ENCODE measurements around the gene CACNG5.
"Not testable (repeated sequence)": the region's sequence is repeated elsewhere in the genome, so short reads cannot be mapped to it uniquely, and the experiment has no call there.

Gene CACNG5

GRCh38 chr17:66884931-66885330 is 50.0 kb downstream of the CACNG5 start:
- Mint-ChIP-seq H3K4me3 (no peak overlapping the region), H3K27me3 (peaks cover 26 to 40% of the 10 kb centered on the region in 2 donors), H3K4me1 (ENCODE audit: low read depth in 2 of 2) (no peaks in the 10 kb centered on the region), H3K27ac (no peak overlapping the region), H3K9me3 (no peaks in the 10 kb centered on the region), H3K36me3 (ENCODE audit: insufficient read depth) (no peaks in the 10 kb centered on the region)
- DNase-seq (no peak), ATAC-seq (replicated peaks) (no peak)

GRCh38 chr17:66885417-66885816 is 50.5 kb downstream of the CACNG5 start:
- H3K4me3 Mint-ChIP-seq, result no peak overlapping the region
- no peaks in the 10 kb centered on the region for H3K4me1 Mint-ChIP-seq (ENCODE audit: low read depth in 2 of 2)
- H3K36me3 Mint-ChIP-seq (ENCODE audit: insufficient read depth), result no peaks in the 10 kb centered on the region

GRCh38 chr17:66889480-66890230 is 54.7 kb downstream of the CACNG5 start:
- H3K36me3 Mint-ChIP-seq (ENCODE audit: insufficient read depth), result no peaks in the 10 kb centered on the region
- peaks cover 10 to 21% of the 10 kb centered on the region in 2 donors for H3K27me3 Mint-ChIP-seq
- DNase-seq (no peak), ATAC-seq (replicated peaks) (no peak)
- no peak overlapping the region for H3K27ac Mint-ChIP-seq
- H3K4me1 Mint-ChIP-seq (ENCODE audit: low read depth in 2 of 2), result no peaks in the 10 kb centered on the region
- no peaks in the 10 kb centered on the region for H3K9me3 Mint-ChIP-seq
- H3K4me3 Mint-ChIP-seq, result no peak overlapping the region

More at GRCh38 chr17:66885417-66885816, 50.5 kb downstream of the CACNG5 start:
- DNase-seq, result no peak
- Mint-ChIP-seq H3K9me3 (no peaks in the 10 kb centered on the region), H3K27ac (no peak overlapping the region), H3K27me3 (peaks cover 26 to 40% of the 10 kb centered on the region in 2 donors)
- ATAC-seq (replicated peaks), result no peak

- no peak for DNase-seq
- no peak for ATAC-seq (replicated peaks)
- Mint-ChIP-seq H3K4me3 (no peak overlapping the region), H3K9me3 (no peaks in the 10 kb centered on the region), H3K4me1 (ENCODE audit: low read depth in 2 of 2) (no peaks in the 10 kb centered on the region), H3K27me3 (peaks cover 11 to 26% of the 10 kb centered on the region in 2 donors), H3K27ac (no peak overlapping the region), H3K36me3 (ENCODE audit: insufficient read depth) (no peaks in the 10 kb centered on the region)
These were observed 57.3 kb downstream of the CACNG5 start for GRCh38 chr17:66892246-66892645.

GRCh38 chr17:66893382-66893781 is 58.5 kb downstream of the CACNG5 start:
- H3K4me1 Mint-ChIP-seq (ENCODE audit: low read depth in 2 of 2), result no peaks in the 10 kb centered on the region
- no peak for DNase-seq
- no peaks in the 10 kb centered on the region for H3K9me3 Mint-ChIP-seq
- H3K4me3 Mint-ChIP-seq, result no peak overlapping the region
- ATAC-seq (replicated peaks), result no peak
- H3K27ac Mint-ChIP-seq, result no peak overlapping the region
- H3K36me3 Mint-ChIP-seq (ENCODE audit: insufficient read depth), result no peaks in the 10 kb centered on the region
- H3K27me3 Mint-ChIP-seq, result peaks cover 17 to 31% of the 10 kb centered on the region in 2 donors

- Mint-ChIP-seq H3K4me3 (no peak overlapping the region), H3K36me3 (ENCODE audit: insufficient read depth) (no peaks in the 10 kb centered on the region), H3K27ac (no peak overlapping the region), H3K4me1 (ENCODE audit: low read depth in 2 of 2) (no peaks in the 10 kb centered on the region), H3K27me3 (peaks cover 17 to 33% of the 10 kb centered on the region in 2 donors), H3K9me3 (no peaks in the 10 kb centered on the region)
- ATAC-seq (replicated peaks), result no peak
- no peak for DNase-seq
These were observed 58.9 kb downstream of the CACNG5 start for GRCh38 chr17:66893863-66894262.

GRCh38 chr17:66897141-66897540 is 62.2 kb downstream of the CACNG5 start:
- Mint-ChIP-seq H3K4me3 (no peak overlapping the region), H3K27ac (no peak overlapping the region), H3K9me3 (no peaks in the 10 kb centered on the region), H3K27me3 (peaks cover 25 to 46% of the 10 kb centered on the region in 2 donors), H3K4me1 (ENCODE audit: low read depth in 2 of 2) (no peaks in the 10 kb centered on the region), H3K36me3 (ENCODE audit: insufficient read depth) (peaks cover 3% of the 10 kb centered on the region)
- DNase-seq (no peak), ATAC-seq (replicated peaks) (no peak)

GRCh38 chr17:66898536-66898935 is 63.6 kb downstream of the CACNG5 start:
- H3K36me3 Mint-ChIP-seq (ENCODE audit: insufficient read depth), result peaks cover 3% of the 10 kb centered on the region
- H3K4me3 Mint-ChIP-seq, result no peak overlapping the region
- H3K27me3 Mint-ChIP-seq, result peaks cover 35 to 60% of the 10 kb centered on the region in 2 donors
- DNase-seq (no peak), ATAC-seq (replicated peaks) (no peak)
- H3K9me3 Mint-ChIP-seq, result no peaks in the 10 kb centered on the region
- H3K4me1 Mint-ChIP-seq (ENCODE audit: low read depth in 2 of 2), result peaks cover 0 to 3% of the 10 kb centered on the region in 2 donors
- no peak overlapping the region for H3K27ac Mint-ChIP-seq

- H3K27ac Mint-ChIP-seq, result no peak overlapping the region
- no peak overlapping the region for H3K4me3 Mint-ChIP-seq
- H3K36me3 Mint-ChIP-seq (ENCODE audit: insufficient read depth), result peaks cover 3% of the 10 kb centered on the region
- peaks cover 43 to 73% of the 10 kb centered on the region in 2 donors for H3K27me3 Mint-ChIP-seq
- H3K9me3 Mint-ChIP-seq, result no peaks in the 10 kb centered on the region
- ATAC-seq (replicated peaks) (no peak), DNase-seq (no peak)
- H3K4me1 Mint-ChIP-seq (ENCODE audit: low read depth in 2 of 2), result peaks cover 0 to 3% of the 10 kb centered on the region in 2 donors
These were observed 65.5 kb downstream of the CACNG5 start for GRCh38 chr17:66900126-66901010.

GRCh38 chr17:66903296-66903695 is 68.4 kb downstream of the CACNG5 start:
- peaks cover 27 to 49% of the 10 kb centered on the region in 2 donors for H3K27me3 Mint-ChIP-seq
- not testable (repeated sequence) for DNase-seq; H3K4me3 Mint-ChIP-seq; H3K36me3 Mint-ChIP-seq (ENCODE audit: insufficient read depth); H3K27ac Mint-ChIP-seq; H3K4me1 Mint-ChIP-seq (ENCODE audit: low read depth in 2 of 2); H3K9me3 Mint-ChIP-seq; ATAC-seq (replicated peaks)

- Mint-ChIP-seq H3K9me3 (no peaks in the 10 kb centered on the region), H3K27me3 (peaks cover 27 to 49% of the 10 kb centered on the region in 2 donors), H3K36me3 (ENCODE audit: insufficient read depth) (peaks cover 3% of the 10 kb centered on the region), H3K27ac (no peak overlapping the region), H3K4me1 (ENCODE audit: low read depth in 2 of 2) (peaks cover 3% of the 10 kb centered on the region in 2 donors), H3K4me3 (no peak overlapping the region)
- no peak for DNase-seq
- ATAC-seq (replicated peaks), result no peak
These were observed 68.9 kb downstream of the CACNG5 start for GRCh38 chr17:66903781-66904180.

GRCh38 chr17:66904760-66905624 is 70.1 kb downstream of the CACNG5 start:
- H3K4me3 Mint-ChIP-seq, result no peak overlapping the region
- H3K4me1 Mint-ChIP-seq (ENCODE audit: low read depth in 2 of 2), result peaks cover 3% of the 10 kb centered on the region in 2 donors
- no peak overlapping the region for H3K27ac Mint-ChIP-seq
- DNase-seq, result no peak
- H3K36me3 Mint-ChIP-seq (ENCODE audit: insufficient read depth), result peaks cover 3% of the 10 kb centered on the region
- no peaks in the 10 kb centered on the region for H3K9me3 Mint-ChIP-seq
- no peak for ATAC-seq (replicated peaks)
- peaks cover 22 to 39% of the 10 kb centered on the region in 2 donors for H3K27me3 Mint-ChIP-seq

Data from effector memory CD8-positive, alpha-beta T cell (primary cell).